H9 (cell line): Measurements from ENCODE around the gene PRKCZ. TPM values are rescaled to one million over a fixed set of nuclear protein-coding genes. Genes with fewer than 3 reads are reported as not detected.

ENCODE experiments used
- DNase-seq: peaks from one replicate; pipeline ENCODE4 v3.0.0-alpha.2; 2017
- H2AFZ ChIP-seq: one replicate; pipeline ENCODE4 v1.6.1; 2013; ENCODE audit warnings: mild to moderate bottlenecking, low read length, control low read depth, moderate library complexity
- H2AK5ac ChIP-seq: 2 replicates; pipeline ENCODE4 v1.6.1; 2013; ENCODE audit warnings: low read length, control low read depth, mixed read lengths; ENCODE audit not compliant: insufficient read length
- H2BK120ac ChIP-seq: one replicate; pipeline ENCODE4 v1.6.1; 2013; ENCODE audit warnings: low read depth, mild to moderate bottlenecking, low read length, control low read depth, inconsistent platforms; ENCODE audit not compliant: poor library complexity, severe bottlenecking
- H2BK12ac ChIP-seq: 2 replicates; pipeline ENCODE4 v1.6.1; 2013; ENCODE audit warnings: low read length, control low read depth, mixed read lengths, low read depth; ENCODE audit not compliant: insufficient read length
- H2BK15ac ChIP-seq: 2 replicates; pipeline ENCODE4 v1.6.1; 2013; ENCODE audit warnings: low read depth, low read length, control low read depth
- H2BK20ac ChIP-seq: one replicate; pipeline ENCODE4 v1.6.1; 2013; ENCODE audit warnings: low read depth, mild to moderate bottlenecking, low read length, control low read depth, inconsistent platforms; ENCODE audit not compliant: poor library complexity, severe bottlenecking
- H2BK5ac ChIP-seq: 2 replicates; pipeline ENCODE4 v1.6.1; 2013; ENCODE audit warnings: low read length, control low read depth, mixed read lengths; ENCODE audit not compliant: insufficient read length
- H3K14ac ChIP-seq: 2 replicates; pipeline ENCODE4 v1.6.1; 2013; ENCODE audit warnings: low read length, control low read depth; ENCODE audit not compliant: insufficient read depth
- H3K18ac ChIP-seq: 2 replicates; pipeline ENCODE4 v1.6.1; 2013; ENCODE audit warnings: low read depth, mild to moderate bottlenecking, mixed read lengths, low read length, control low read depth; ENCODE audit not compliant: insufficient read length
- H3K23ac ChIP-seq: 2 replicates; pipeline ENCODE4 v1.6.1; 2013; ENCODE audit warnings: low read length, control low read depth, mixed read lengths, low read depth; ENCODE audit not compliant: insufficient read length
- H3K23me2 ChIP-seq: 2 replicates; pipeline ENCODE4 v1.6.1; 2013; ENCODE audit warnings: low read depth, mild to moderate bottlenecking, mixed read lengths, low read length, control low read depth; ENCODE audit not compliant: insufficient read length, poor library complexity, severe bottlenecking
- H3K27ac ChIP-seq: 2 replicates; pipeline ENCODE4 v1.5.1; 2013; ENCODE audit warnings: low read length, control low read depth, mixed read lengths, low read depth; ENCODE audit not compliant: insufficient read length
- H3K27me3 ChIP-seq: 2 replicates; pipeline ENCODE4 v1.6.1; 2013; ENCODE audit warnings: low read length, control low read depth, inconsistent platforms; ENCODE audit not compliant: insufficient read depth
- H3K4ac ChIP-seq: 2 replicates; pipeline ENCODE4 v1.6.1; 2013; ENCODE audit warnings: low read depth, mild to moderate bottlenecking, control low read depth, inconsistent platforms, low read length, moderate library complexity
- H3K4me1 ChIP-seq: 2 replicates; pipeline ENCODE4 v1.6.1; 2013; ENCODE audit warnings: low read length, control low read depth, inconsistent platforms; ENCODE audit not compliant: insufficient read depth
- H3K4me2 ChIP-seq: 2 replicates; pipeline ENCODE4 v1.6.1; 2013; ENCODE audit warnings: low read length, control low read depth, mixed read lengths; ENCODE audit not compliant: insufficient read length, insufficient read depth
- H3K56ac ChIP-seq: 2 replicates; pipeline ENCODE4 v1.6.1; 2013; ENCODE audit warnings: low read depth, mild to moderate bottlenecking, mixed read lengths, low read length, control low read depth; ENCODE audit not compliant: insufficient read length
- H3K79me1 ChIP-seq: 2 replicates; pipeline ENCODE4 v1.6.1; 2013; ENCODE audit warnings: low read depth, mild to moderate bottlenecking, moderate library complexity, low read length, control low read depth, inconsistent platforms; ENCODE audit not compliant: insufficient read depth, poor library complexity, severe bottlenecking
- H3K79me2 ChIP-seq: 2 replicates; pipeline ENCODE4 v1.6.1; 2013; ENCODE audit warnings: low read length, control low read depth, inconsistent platforms; ENCODE audit not compliant: insufficient read depth
- H3K9ac ChIP-seq: 2 replicates; pipeline ENCODE4 v1.6.1; 2013; ENCODE audit warnings: low read length, control low read depth, mixed read lengths; ENCODE audit not compliant: insufficient read length; ENCODE audit errors: extremely low read depth
- H3K9me3 ChIP-seq: one replicate; pipeline ENCODE4 v1.6.1; 2013; ENCODE audit warnings: low read depth, low read length, inconsistent platforms; ENCODE audit not compliant: control insufficient read depth
- H3T11ph ChIP-seq: one replicate; pipeline ENCODE4 v1.6.1; 2013; ENCODE audit warnings: mild to moderate bottlenecking, low read length, control low read depth, inconsistent platforms
- H4K20me1 ChIP-seq: one replicate; pipeline ENCODE4 v1.6.1; 2013; ENCODE audit not compliant: control insufficient read depth, insufficient read length, insufficient read depth
- H4K5ac ChIP-seq: 2 replicates; pipeline ENCODE4 v1.6.1; 2013; ENCODE audit warnings: low read depth, mild to moderate bottlenecking, mixed read lengths, low read length, control low read depth; ENCODE audit not compliant: insufficient read length
- H4K8ac ChIP-seq: replicated peaks from 2 replicates; pipeline ENCODE4 v1.6.1; 2013; ENCODE audit warnings: low read length, control low read depth, mixed read lengths, low read depth; ENCODE audit not compliant: insufficient read length
- H4K91ac ChIP-seq: 2 replicates; pipeline ENCODE4 v1.6.1; 2013; ENCODE audit warnings: low read depth, mild to moderate bottlenecking, moderate library complexity, mixed read lengths, low read length, control low read depth; ENCODE audit not compliant: insufficient read length
- H3K27ac Mint-ChIP-seq, 3 experiments: 2 replicates in 2 of 3; 3 replicates in 1 of 3; pipeline ENCODE4 v1.8.0; 2020 to 2021; ENCODE audit warnings: mixed read lengths in 3 of 3, mild to moderate bottlenecking in 1 of 3, moderate library complexity in 1 of 3
- H3K27me3 Mint-ChIP-seq: 2 replicates; pipeline ENCODE4 v1.8.0; 2021; ENCODE audit warnings: low read depth, mild to moderate bottlenecking, moderate library complexity, mixed read lengths
- H3K36me3 Mint-ChIP-seq, 3 experiments: 2 replicates in 2 of 3; 3 replicates in 1 of 3; pipeline ENCODE4 v1.8.0; 2020 to 2021; ENCODE audit warnings: low read depth in 3 of 3, mixed read lengths in 3 of 3; ENCODE audit not compliant: insufficient read depth in 1 of 3
- H3K4me1 Mint-ChIP-seq, 2 experiments: 2 replicates each; pipeline ENCODE4 v1.8.0; 2020; ENCODE audit warnings: mixed read lengths in 2 of 2
- H3K4me3 Mint-ChIP-seq, 2 experiments: 2 replicates in 1 of 2; 3 replicates in 1 of 2; pipeline ENCODE4 v1.8.0; 2020 to 2021; ENCODE audit warnings: mild to moderate bottlenecking in 2 of 2, mixed read lengths in 2 of 2, moderate library complexity in 1 of 2
- H3K9me3 Mint-ChIP-seq, 2 experiments: 2 replicates in 1 of 2; 3 replicates in 1 of 2; pipeline ENCODE4 v1.8.0; 2020; ENCODE audit warnings: mild to moderate bottlenecking in 2 of 2, mixed read lengths in 2 of 2, moderate library complexity in 1 of 2
- WGBS: extraction: QIAGEN DNeasy Blood & Tissue Kit; methylation state at CpG from one replicate; pipeline ENCODE4 v1.1.7; 2013; ENCODE audit warnings: missing lambda C conversion rate, low lambda C conversion rate, mixed read lengths; ENCODE audit not compliant: insufficient read length; ENCODE audit errors: extremely low coverage; 5-methylcytosine and 5-hydroxymethylcytosine counted together
- total RNA-seq: library from RNA; stranded (reverse); gene quantifications from 2 replicates; pipeline ENCODE4 v1.2.1, GENCODE V29; 2021
- TF ChIP-seq, protein P1 (sequence below): fragments of 200-600 bp; sonication (generic); conservative IDR thresholded peaks from 3 replicates; pipeline ENCODE4 v1.8.0; 2021; ENCODE audit warnings: antibody characterized with exemption, mild to moderate bottlenecking

The PRKCZ gene
- total RNA-seq, 1 experiment from 2014 or later, result 48.4 TPM

DNA sequence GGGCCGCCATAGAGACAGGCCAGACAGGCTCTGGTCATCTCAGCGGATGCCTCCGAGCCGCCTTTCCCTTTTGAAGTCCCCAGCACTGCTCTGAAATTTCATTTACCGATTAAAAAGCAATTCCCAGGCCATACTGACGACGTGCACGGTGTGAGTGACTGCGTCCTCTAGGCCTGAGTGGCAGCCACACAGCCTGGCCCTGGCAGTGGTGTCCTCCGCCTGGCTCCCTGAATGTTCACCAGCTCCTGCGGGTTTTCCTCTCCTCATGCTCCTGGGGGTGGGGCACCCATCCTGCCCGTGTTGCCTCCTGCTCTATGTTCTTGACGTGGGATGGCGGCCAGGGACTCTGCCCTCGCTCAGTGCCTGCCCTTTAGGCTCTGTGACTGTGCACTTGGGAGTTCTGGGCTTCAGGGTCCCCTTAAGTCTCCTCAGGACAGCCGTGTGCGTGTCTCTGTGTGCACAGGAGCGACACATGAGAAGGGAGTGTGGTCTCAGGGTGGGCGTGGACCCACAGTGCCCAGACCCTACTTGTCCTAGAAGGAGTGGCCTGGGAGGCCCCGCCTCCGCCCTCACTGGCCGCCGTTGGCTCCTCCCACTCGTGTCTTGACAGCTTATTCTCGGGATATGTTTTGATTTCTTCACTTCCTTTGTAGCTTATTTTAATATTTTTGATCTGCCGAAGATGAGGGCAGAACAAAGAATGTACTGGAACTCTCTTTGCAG is 181.5 kb downstream of the PRKCZ start:
- Histone ChIP-seq H3K27me3 (no peaks in the 10 kb centered on the region), H3K79me1 (peaks cover 15% of the 10 kb centered on the region), H4K20me1 (no peaks in the 10 kb centered on the region), H3K56ac (no peak overlapping the region), H3K27ac (no peak overlapping the region), H3K9ac (no peak overlapping the region), H3T11ph (no peak overlapping the region), H3K18ac (no peak overlapping the region), H3K79me2 (peaks cover 70% of the 10 kb centered on the region; the same call in 1 of the 2 replicates), H2AK5ac (no peak overlapping the region), H4K91ac (no peak overlapping the region), H3K23me2 (peaks cover 31% of the 10 kb centered on the region), H2BK5ac (no peak overlapping the region), H2BK12ac (no peak overlapping the region), H2AFZ (no peak overlapping the region), H2BK120ac (no peak overlapping the region), H2BK15ac (no peak overlapping the region), H3K4ac (no peak overlapping the region), H4K5ac (no peak overlapping the region), H3K9me3 (no peaks in the 10 kb centered on the region), H3K4me2 (peak overlapping the region; percentile 65), H4K8ac (no peak overlapping the region), H3K14ac (no peak overlapping the region; the same call in 1 of the 2 replicates), H3K23ac (no peak overlapping the region), H3K4me1 (no peaks in the 10 kb centered on the region; the same call in 1 of the 2 replicates), H2BK20ac (no peak overlapping the region)
- peak; percentile 71 for DNase-seq
- H3K27me3 Mint-ChIP-seq, result peaks cover 3% of the 10 kb centered on the region; the same call in 1 of the 2 replicates
- TF ChIP-seq, protein P1, sequence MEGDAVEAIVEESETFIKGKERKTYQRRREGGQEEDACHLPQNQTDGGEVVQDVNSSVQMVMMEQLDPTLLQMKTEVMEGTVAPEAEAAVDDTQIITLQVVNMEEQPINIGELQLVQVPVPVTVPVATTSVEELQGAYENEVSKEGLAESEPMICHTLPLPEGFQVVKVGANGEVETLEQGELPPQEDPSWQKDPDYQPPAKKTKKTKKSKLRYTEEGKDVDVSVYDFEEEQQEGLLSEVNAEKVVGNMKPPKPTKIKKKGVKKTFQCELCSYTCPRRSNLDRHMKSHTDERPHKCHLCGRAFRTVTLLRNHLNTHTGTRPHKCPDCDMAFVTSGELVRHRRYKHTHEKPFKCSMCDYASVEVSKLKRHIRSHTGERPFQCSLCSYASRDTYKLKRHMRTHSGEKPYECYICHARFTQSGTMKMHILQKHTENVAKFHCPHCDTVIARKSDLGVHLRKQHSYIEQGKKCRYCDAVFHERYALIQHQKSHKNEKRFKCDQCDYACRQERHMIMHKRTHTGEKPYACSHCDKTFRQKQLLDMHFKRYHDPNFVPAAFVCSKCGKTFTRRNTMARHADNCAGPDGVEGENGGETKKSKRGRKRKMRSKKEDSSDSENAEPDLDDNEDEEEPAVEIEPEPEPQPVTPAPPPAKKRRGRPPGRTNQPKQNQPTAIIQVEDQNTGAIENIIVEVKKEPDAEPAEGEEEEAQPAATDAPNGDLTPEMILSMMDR, result no peak
- peaks cover 49 to 55% of the 10 kb centered on the region in 2 experiments for H3K4me1 Mint-ChIP-seq
- peak overlapping the region; percentile 96 to 97 for H3K4me3 Mint-ChIP-seq
- H3K36me3 Mint-ChIP-seq, result peaks cover 6 to 25% (median 10%) of the 10 kb centered on the region in 3 experiments; a peak in 5 of 7 replicates
- no peaks in the 10 kb centered on the region for H3K9me3 Mint-ChIP-seq
- peak overlapping the region; percentile 77 to 83 (median 83); a peak in 4 of 7 replicates for H3K27ac Mint-ChIP-seq
- no CpG with 5 or more reads among the region's 26 CpGs for WGBS
